Activated CD8-positive, alpha-beta T cell treated with anti-CD3 and anti-CD28 coated beads for 36 hours (primary cell): ENCODE measurements around the gene ATP2B2. TPM values are rescaled to one million over a fixed set of nuclear protein-coding genes. Genes with fewer than 3 reads are reported as not detected.

Experiments used
- ATAC-seq: fragments of 200-7000 bp; cut with Tn5 transposase; one replicate; pipeline ENCODE4 v1.10.0; 2021; ENCODE audit warnings: mild to moderate bottlenecking, moderate library complexity
- CTCF ChIA-PET: fragments of 350-600 bp; sonication (Branson Sonifier 250); formaldehyde crosslinking; loops from one replicate; lab custom pipeline; 2021; ENCODE audit warnings: antibody characterized with exemption; lab: Charles Lee
- POLR2A ChIA-PET: fragments of 350-600 bp; sonication (Branson Sonifier 250); formaldehyde crosslinking; loops from one replicate; lab custom pipeline; 2021; ENCODE audit warnings: antibody characterized with exemption; lab: Charles Lee
- DNase-seq: peaks from one replicate; pipeline ENCODE4 v3.0.0-alpha.2; 2020
- H3K27ac Mint-ChIP-seq: one replicate; pipeline ENCODE4 v1.8.0; 2021; ENCODE audit warnings: mild to moderate bottlenecking, mixed read lengths
- H3K27me3 Mint-ChIP-seq: one replicate; pipeline ENCODE4 v1.8.0; 2021; ENCODE audit warnings: mixed read lengths
- H3K36me3 Mint-ChIP-seq: one replicate; pipeline ENCODE4 v1.8.0; 2021; ENCODE audit warnings: low read depth, mixed read lengths
- H3K4me1 Mint-ChIP-seq: one replicate; pipeline ENCODE4 v1.8.0; 2021; ENCODE audit warnings: low read depth, mixed read lengths
- H3K4me3 Mint-ChIP-seq: one replicate; pipeline ENCODE4 v1.8.0; 2021; ENCODE audit warnings: mild to moderate bottlenecking, moderate library complexity, mixed read lengths
- H3K9me3 Mint-ChIP-seq: one replicate; pipeline ENCODE4 v1.8.0; 2021; ENCODE audit warnings: mixed read lengths
- intact Hi-C: fragments of 100-400 bp; cut with micrococcal nuclease; formaldehyde crosslinking; loops from one replicate; pipeline ENCODE4 v1.10.0; 2022
- total RNA-seq, 2 experiments: library from RNA; stranded (reverse); gene quantifications; one replicate each; pipeline ENCODE4 v1.2.3, GENCODE V29; 2021
- TF ChIP-seq, protein P1 (sequence below): fragments of 200-600 bp; IDR thresholded peaks from one replicate; pipeline ENCODE4 v1.8.0; 2022; ENCODE audit warnings: antibody characterized with exemption, mild to moderate bottlenecking

The ATP2B2 gene
- total RNA-seq, 2 experiments from 2014 or later: not detected

DNA sequence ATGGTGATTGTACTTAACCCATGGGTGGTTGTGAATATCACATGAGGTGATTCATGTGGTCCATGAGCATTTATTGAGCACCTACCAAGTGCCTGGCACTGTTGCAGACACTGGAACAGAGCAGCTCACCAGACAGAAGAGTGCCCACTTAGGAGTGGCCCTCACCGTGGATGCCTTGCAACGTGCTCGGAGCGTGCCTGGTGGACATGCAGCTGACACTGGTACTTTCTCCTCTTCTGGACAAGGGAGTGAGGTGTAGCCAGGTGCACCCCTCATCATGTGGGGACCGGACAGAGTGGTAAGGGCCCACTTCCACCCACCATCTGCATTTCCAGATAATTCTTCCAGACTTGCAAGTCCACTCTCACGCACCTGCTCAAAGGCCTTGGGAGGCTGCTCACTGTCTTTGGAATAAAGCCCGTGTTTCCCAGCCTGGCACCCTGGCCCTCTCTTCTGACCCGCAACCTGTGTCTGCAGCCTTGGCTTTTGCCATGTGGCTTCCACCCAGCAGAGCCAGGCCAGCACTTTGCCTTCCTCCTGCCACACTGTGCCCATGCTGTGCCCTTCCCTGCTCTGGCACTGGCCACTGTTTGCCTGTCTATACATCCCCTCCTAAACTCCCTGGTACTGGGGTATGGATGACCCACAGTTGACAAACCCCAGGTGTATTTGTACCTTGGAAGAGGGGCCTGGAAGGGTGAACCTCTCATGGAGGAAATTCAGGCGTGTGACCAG lies 93.6 kb downstream of the ATP2B2 start:
- no peaks in the 10 kb centered on the region for H3K4me1 Mint-ChIP-seq
- ChIA-PET POLR2A (no interaction called here), CTCF (no interaction called here)
- ATAC-seq (no peak), DNase-seq (no peak)
- H3K27ac Mint-ChIP-seq: no peak overlapping the region
- no peaks in the 10 kb centered on the region for H3K36me3 Mint-ChIP-seq
- TF ChIP-seq, protein P1, sequence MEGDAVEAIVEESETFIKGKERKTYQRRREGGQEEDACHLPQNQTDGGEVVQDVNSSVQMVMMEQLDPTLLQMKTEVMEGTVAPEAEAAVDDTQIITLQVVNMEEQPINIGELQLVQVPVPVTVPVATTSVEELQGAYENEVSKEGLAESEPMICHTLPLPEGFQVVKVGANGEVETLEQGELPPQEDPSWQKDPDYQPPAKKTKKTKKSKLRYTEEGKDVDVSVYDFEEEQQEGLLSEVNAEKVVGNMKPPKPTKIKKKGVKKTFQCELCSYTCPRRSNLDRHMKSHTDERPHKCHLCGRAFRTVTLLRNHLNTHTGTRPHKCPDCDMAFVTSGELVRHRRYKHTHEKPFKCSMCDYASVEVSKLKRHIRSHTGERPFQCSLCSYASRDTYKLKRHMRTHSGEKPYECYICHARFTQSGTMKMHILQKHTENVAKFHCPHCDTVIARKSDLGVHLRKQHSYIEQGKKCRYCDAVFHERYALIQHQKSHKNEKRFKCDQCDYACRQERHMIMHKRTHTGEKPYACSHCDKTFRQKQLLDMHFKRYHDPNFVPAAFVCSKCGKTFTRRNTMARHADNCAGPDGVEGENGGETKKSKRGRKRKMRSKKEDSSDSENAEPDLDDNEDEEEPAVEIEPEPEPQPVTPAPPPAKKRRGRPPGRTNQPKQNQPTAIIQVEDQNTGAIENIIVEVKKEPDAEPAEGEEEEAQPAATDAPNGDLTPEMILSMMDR: no peak
- intact Hi-C loops: no loop called here
- no peaks in the 10 kb centered on the region for H3K27me3 Mint-ChIP-seq
- no peak overlapping the region for H3K4me3 Mint-ChIP-seq
- H3K9me3 Mint-ChIP-seq: no peaks in the 10 kb centered on the region

DNA sequence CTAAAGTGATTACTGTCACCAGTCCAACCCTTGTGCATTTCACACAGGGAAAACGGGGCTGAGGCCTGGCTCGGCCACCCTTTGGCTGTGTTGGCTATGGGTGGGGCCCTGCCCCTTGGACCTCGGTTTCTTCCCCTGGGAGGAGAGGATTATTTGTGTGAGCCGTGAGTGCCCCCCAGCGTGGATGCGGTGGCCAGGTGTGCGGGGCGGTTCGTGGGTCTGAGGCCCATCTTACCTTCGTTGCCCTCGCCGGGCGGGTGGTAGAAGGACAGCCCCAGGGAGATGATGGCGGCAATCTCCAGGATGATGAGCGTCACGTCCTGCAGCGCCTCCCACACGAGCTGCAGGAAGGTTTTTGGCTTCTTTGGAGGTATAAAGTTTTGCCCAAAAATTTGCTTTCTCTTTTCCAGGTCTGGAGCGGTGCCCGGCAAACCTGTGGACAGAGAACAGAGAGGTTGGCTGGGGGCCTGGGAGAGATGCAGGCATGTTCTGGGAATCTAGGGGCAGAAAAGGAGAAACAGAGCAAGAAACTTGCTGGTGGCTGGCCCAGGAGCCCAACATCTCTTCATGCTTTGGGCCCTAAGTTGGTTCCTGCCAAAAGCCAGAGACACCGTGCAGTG lies 94.9 kb downstream of the ATP2B2 start:
- TF ChIP-seq, protein P1: no peak
- Mint-ChIP-seq H3K27me3 (no peaks in the 10 kb centered on the region), H3K4me3 (no peak overlapping the region), H3K36me3 (no peaks in the 10 kb centered on the region), H3K9me3 (no peaks in the 10 kb centered on the region), H3K4me1 (no peaks in the 10 kb centered on the region), H3K27ac (no peak overlapping the region)
- ChIA-PET CTCF (no interaction called here), POLR2A (no interaction called here)
- DNase-seq (no peak), ATAC-seq (no peak)
- intact Hi-C loops: no loop called here

DNA sequence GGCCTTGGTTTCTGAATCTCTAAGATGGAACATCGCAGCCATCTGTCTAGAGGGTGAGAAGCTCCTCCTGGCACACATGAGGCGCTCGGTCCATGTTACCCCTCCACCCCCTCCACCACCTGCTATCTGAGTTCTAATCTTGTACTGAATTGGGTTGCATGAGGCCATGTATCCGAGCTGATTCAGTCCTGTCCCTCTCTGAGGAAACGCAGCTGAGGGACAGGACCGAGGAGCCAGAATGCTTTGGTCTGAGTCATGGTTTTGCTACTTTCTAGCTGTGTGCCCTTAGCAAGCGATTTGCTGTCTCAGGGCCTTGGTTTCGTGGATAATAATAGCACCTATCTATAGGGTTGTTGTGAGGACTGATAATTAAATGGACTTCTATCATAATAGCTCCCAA lies 96.7 kb downstream of the ATP2B2 start:
- Mint-ChIP-seq H3K4me1 (no peaks in the 10 kb centered on the region), H3K9me3 (no peaks in the 10 kb centered on the region), H3K27ac (no peak overlapping the region), H3K4me3 (no peak overlapping the region), H3K27me3 (no peaks in the 10 kb centered on the region), H3K36me3 (no peaks in the 10 kb centered on the region)
- POLR2A ChIA-PET: no interaction called here
- DNase-seq (no peak), ATAC-seq (no peak)
- TF ChIP-seq, protein P1: no peak
- intact Hi-C loops: no loop called here
- CTCF ChIA-PET: interaction anchor here (0.8 to 1.5 kb wide), 7 partner anchors 9 to 332 kb away, joined by 3 to 5 read pairs (median 3); no protein-coding TSS in a partner anchor

DNA sequence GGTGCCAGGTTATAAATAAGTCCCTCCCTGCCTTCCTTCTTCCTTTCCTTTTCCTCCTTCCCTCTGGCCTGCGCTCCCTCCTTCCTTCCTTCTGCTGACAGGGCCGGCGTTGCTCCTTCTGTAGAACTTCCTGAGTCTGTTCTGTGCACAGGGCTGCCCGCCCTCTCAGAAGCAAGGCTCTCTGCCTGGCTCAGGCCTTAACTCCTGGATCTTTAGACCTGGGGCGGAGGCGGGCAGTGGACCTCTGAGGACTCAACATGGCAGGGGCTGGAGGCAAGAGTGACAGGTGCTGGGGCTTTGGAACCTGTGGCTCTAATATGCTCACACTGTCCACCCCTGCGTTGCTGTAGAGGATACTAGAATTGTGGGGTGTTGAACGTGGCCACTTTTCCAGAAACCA lies 98.0 kb downstream of the ATP2B2 start:
- intact Hi-C loops: no loop called here
- H3K4me1 Mint-ChIP-seq: no peaks in the 10 kb centered on the region
- H3K36me3 Mint-ChIP-seq: no peaks in the 10 kb centered on the region
- TF ChIP-seq, protein P1: no peak
- H3K9me3 Mint-ChIP-seq: no peaks in the 10 kb centered on the region
- no peaks in the 10 kb centered on the region for H3K27me3 Mint-ChIP-seq
- DNase-seq (no peak), ATAC-seq (no peak)
- no peak overlapping the region for H3K4me3 Mint-ChIP-seq
- no peak overlapping the region for H3K27ac Mint-ChIP-seq
- ChIA-PET POLR2A (no interaction called here), CTCF (no interaction called here)

DNA sequence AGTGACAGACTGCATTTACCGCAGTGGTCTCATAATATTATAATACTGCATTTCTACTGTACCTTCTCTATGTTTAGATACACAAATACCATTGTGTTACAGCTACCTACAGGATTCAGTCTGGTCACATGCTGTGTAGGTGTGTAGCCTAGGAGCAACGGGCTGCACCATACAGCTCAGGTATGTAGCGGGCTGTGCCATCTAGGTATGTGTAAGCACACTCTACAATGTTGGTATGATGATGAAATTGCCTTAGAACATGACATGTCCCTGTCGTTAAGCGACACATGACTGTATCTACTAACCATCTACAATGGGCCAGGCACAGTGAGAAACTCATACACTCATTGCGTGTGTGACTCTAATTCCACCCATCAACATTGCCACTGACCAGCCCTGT lies 99.0 kb downstream of the ATP2B2 start:
- Mint-ChIP-seq H3K27me3 (no peaks in the 10 kb centered on the region), H3K4me1 (no peaks in the 10 kb centered on the region), H3K27ac (no peak overlapping the region), H3K36me3 (no peaks in the 10 kb centered on the region), H3K4me3 (no peak overlapping the region), H3K9me3 (no peaks in the 10 kb centered on the region)
- TF ChIP-seq, protein P1: no peak
- no peak for ATAC-seq
- ChIA-PET POLR2A (no interaction called here), CTCF (no interaction called here)
- intact Hi-C loops: no loop called here
- no peak for DNase-seq
